Measurements from ENCODE around the gene SMIM41.
A peak's percentile ranks its signal among the peaks of the same experiment; 100 is the strongest.

The SMIM41 gene

DNA sequence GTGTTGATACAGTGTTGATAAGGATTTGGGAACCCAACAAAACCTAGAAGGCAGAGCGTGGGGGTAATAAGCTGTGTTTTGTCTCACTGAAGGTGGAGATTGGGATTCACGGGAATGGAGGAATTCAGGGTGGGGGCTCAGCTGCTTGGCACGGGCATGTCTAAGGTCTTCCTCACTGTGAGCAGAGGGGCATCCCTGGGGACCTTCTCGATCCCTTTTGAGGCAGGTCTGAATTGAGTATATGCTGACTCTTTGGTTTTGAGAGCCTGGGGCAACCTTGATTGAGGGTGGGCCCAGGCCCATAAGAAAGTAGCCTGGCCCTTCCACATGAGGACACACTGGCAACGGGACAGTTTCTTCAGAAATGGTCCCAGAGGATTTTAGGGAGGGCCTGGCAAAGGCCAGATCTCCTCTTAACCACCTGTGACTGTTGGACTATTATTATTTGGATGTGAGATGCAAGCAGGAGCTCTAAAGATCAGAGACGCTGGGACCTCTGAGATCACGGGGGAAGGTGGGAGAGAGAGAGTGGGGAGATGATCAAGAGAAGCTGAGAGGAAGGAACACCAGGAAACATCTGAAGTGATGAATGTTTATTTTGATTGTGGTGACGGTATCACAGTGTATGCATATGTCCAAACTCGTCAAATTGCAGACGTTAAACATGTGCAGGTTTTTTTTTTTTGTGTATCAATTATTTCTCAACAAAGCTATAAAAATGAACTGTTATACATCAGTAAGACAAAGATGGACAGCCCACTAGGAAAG lies 48.4 kb downstream of the SMIM41 start:
- H3K9me3 Mint-ChIP-seq = no peaks in the 10 kb centered on the region
- DNase-seq (no peak), ATAC-seq (no peak)
- H3K27me3 Mint-ChIP-seq = peaks cover 9% of the 10 kb centered on the region
- no peak overlapping the region for H3K4me3 Mint-ChIP-seq
- H3K27ac Mint-ChIP-seq = no peak overlapping the region
- no peaks in the 10 kb centered on the region for H3K4me1 Mint-ChIP-seq
- H3K36me3 Mint-ChIP-seq (ENCODE audit: low read depth) = no peaks in the 10 kb centered on the region

DNA sequence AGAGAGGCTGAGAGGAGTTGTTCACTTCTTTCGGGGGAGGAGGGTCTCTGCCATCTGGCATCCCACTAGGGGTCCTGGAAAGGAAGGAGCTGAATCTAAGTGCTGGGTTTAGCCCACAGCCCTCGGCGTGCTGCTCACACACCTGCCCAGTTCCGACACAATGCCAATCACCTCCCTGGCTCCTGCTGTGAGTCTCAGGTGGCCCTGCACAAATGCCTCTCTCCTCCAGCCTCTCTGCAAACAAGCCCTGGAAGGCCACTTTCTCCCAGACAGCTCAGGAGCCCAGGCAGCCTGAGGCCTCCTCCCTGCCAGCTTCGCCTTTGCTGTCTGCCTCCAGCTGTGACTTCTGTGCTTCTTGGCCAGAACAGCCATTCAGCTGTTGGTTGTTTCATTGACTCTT lies 51.2 kb downstream of the SMIM41 start:
- H3K27me3 Mint-ChIP-seq = peaks cover 7% of the 10 kb centered on the region
- ATAC-seq = no peak
- no peaks in the 10 kb centered on the region for H3K4me1 Mint-ChIP-seq
- H3K27ac Mint-ChIP-seq = no peak overlapping the region
- H3K4me3 Mint-ChIP-seq = no peak overlapping the region
- no peaks in the 10 kb centered on the region for H3K9me3 Mint-ChIP-seq
- H3K36me3 Mint-ChIP-seq (ENCODE audit: low read depth) = no peaks in the 10 kb centered on the region
- DNase-seq = no peak

- no peaks in the 10 kb centered on the region for H3K9me3 Mint-ChIP-seq
- ATAC-seq = no peak
- no peak overlapping the region for H3K4me3 Mint-ChIP-seq
- H3K27me3 Mint-ChIP-seq = peaks cover 5% of the 10 kb centered on the region
- no peaks in the 10 kb centered on the region for H3K36me3 Mint-ChIP-seq (ENCODE audit: low read depth)
- no peaks in the 10 kb centered on the region for H3K4me1 Mint-ChIP-seq
- no peak overlapping the region for H3K27ac Mint-ChIP-seq
- no peak for DNase-seq
Observed at GRCh38 chr12:52132754-52133161, 53.3 kb downstream of the SMIM41 start.

DNA sequence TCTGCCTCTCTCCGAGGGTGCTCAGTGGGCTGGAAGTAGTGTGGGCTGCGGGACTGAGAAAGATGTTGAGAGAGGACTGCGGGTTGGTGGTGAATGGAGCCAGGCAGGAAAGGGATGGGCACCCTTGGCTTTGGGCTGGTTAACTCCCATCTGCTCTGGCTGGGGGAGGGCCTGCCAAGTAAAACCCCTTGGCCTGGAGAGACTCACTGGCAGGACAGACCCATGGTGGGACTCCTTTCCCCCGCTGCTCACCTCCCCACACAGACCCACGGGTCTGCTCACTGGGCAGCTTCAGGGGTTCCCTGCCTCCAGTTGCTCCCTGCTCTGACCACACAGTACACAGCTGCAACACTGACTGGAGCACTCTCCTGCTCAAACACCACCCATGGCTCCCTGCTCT lies 58.2 kb downstream of the SMIM41 start:
- H3K27ac Mint-ChIP-seq = no peak overlapping the region
- no peaks in the 10 kb centered on the region for H3K4me1 Mint-ChIP-seq
- no peaks in the 10 kb centered on the region for H3K9me3 Mint-ChIP-seq
- ATAC-seq (no peak), DNase-seq (no peak)
- no peak overlapping the region for H3K4me3 Mint-ChIP-seq
- H3K36me3 Mint-ChIP-seq (ENCODE audit: low read depth) = no peaks in the 10 kb centered on the region
- H3K27me3 Mint-ChIP-seq = no peaks in the 10 kb centered on the region

GRCh38 chr12:52139147-52139546 lies 59.6 kb downstream of the SMIM41 start:
- DNase-seq = no peak
- no peak overlapping the region for H3K4me3 Mint-ChIP-seq
- no peaks in the 10 kb centered on the region for H3K27me3 Mint-ChIP-seq
- H3K9me3 Mint-ChIP-seq = no peaks in the 10 kb centered on the region
- H3K4me1 Mint-ChIP-seq = no peaks in the 10 kb centered on the region
- no peak for ATAC-seq
- H3K36me3 Mint-ChIP-seq (ENCODE audit: low read depth) = no peaks in the 10 kb centered on the region
- H3K27ac Mint-ChIP-seq = no peak overlapping the region

DNA sequence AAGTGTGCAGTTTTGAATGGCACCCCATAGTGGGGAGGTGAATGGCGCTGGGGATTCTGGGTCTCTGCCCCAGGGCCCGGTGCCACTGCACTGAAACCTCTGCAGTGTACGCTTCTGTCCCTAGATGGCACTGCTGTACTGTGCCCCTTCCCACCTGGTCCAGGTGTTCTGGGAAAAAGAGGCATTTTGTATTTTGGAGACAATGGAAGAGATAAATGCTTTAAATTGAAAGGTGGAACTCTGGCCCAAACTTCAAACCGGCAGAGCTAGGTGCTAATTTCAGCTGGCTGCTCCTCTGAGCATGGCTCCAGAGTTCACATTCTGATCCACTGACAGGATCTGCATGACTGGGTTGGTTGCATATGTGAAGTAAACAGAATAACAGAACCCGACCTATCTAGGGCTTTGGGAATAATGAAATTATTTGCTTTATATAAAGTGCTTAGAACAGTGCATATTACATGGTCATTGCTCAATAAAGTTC lies 60.1 kb downstream of the SMIM41 start:
- ATAC-seq = peak; percentile 75
- Mint-ChIP-seq H3K9me3 (no peaks in the 10 kb centered on the region), H3K36me3 (ENCODE audit: low read depth) (no peaks in the 10 kb centered on the region), H3K27me3 (no peaks in the 10 kb centered on the region), H3K4me3 (no peak overlapping the region), H3K27ac (no peak overlapping the region), H3K4me1 (no peaks in the 10 kb centered on the region)
- DNase-seq = peak; percentile 53

DNA sequence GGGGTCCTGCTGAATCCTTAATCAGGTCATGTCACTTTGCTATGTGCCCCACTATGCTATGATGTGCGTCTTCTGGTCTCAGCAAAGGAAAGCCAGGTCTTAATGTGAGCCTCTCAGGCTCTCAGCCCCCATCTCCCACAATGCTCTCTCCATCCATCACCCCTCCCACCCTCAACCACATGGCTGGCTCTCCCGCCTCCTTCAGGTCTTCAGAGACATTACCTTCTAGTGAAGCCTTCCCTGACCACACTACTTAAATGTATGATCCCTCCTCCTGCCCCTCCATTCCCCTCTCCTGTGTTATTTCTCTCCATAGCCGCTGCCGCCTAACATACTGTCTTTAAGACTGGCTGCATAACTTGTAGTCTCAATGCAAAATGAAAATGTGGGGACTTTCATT lies 61.8 kb downstream of the SMIM41 start:
- H3K27ac Mint-ChIP-seq = no peak overlapping the region
- H3K4me3 Mint-ChIP-seq = no peak overlapping the region
- no peaks in the 10 kb centered on the region for H3K36me3 Mint-ChIP-seq (ENCODE audit: low read depth)
- no peak for DNase-seq
- no peak for ATAC-seq
- no peaks in the 10 kb centered on the region for H3K27me3 Mint-ChIP-seq
- no peaks in the 10 kb centered on the region for H3K4me1 Mint-ChIP-seq
- H3K9me3 Mint-ChIP-seq = no peaks in the 10 kb centered on the region

- H3K36me3 Mint-ChIP-seq (ENCODE audit: low read depth) = no peaks in the 10 kb centered on the region
- H3K4me1 Mint-ChIP-seq = no peaks in the 10 kb centered on the region
- no peaks in the 10 kb centered on the region for H3K27me3 Mint-ChIP-seq
- H3K4me3 Mint-ChIP-seq = no peak overlapping the region
- ATAC-seq (no peak), DNase-seq (no peak)
- no peaks in the 10 kb centered on the region for H3K9me3 Mint-ChIP-seq
- no peak overlapping the region for H3K27ac Mint-ChIP-seq
Observed at GRCh38 chr12:52141875-52142274, 62.4 kb downstream of the SMIM41 start.

- no peaks in the 10 kb centered on the region for H3K36me3 Mint-ChIP-seq (ENCODE audit: low read depth)
- H3K4me1 Mint-ChIP-seq = no peaks in the 10 kb centered on the region
- H3K9me3 Mint-ChIP-seq = no peaks in the 10 kb centered on the region
- no peak for DNase-seq
- no peak for ATAC-seq
- H3K4me3 Mint-ChIP-seq = no peak overlapping the region
- no peaks in the 10 kb centered on the region for H3K27me3 Mint-ChIP-seq
- H3K27ac Mint-ChIP-seq = no peak overlapping the region
Observed at GRCh38 chr12:52142431-52142830, 62.9 kb downstream of the SMIM41 start.

- ATAC-seq (no peak), DNase-seq (no peak)
- no peaks in the 10 kb centered on the region for H3K36me3 Mint-ChIP-seq (ENCODE audit: low read depth)
- no peaks in the 10 kb centered on the region for H3K4me1 Mint-ChIP-seq
- no peak overlapping the region for H3K4me3 Mint-ChIP-seq
- no peak overlapping the region for H3K27ac Mint-ChIP-seq
- H3K27me3 Mint-ChIP-seq = no peaks in the 10 kb centered on the region
- H3K9me3 Mint-ChIP-seq = no peaks in the 10 kb centered on the region
Observed at GRCh38 chr12:52144512-52145227, 65.2 kb downstream of the SMIM41 start.

DNA sequence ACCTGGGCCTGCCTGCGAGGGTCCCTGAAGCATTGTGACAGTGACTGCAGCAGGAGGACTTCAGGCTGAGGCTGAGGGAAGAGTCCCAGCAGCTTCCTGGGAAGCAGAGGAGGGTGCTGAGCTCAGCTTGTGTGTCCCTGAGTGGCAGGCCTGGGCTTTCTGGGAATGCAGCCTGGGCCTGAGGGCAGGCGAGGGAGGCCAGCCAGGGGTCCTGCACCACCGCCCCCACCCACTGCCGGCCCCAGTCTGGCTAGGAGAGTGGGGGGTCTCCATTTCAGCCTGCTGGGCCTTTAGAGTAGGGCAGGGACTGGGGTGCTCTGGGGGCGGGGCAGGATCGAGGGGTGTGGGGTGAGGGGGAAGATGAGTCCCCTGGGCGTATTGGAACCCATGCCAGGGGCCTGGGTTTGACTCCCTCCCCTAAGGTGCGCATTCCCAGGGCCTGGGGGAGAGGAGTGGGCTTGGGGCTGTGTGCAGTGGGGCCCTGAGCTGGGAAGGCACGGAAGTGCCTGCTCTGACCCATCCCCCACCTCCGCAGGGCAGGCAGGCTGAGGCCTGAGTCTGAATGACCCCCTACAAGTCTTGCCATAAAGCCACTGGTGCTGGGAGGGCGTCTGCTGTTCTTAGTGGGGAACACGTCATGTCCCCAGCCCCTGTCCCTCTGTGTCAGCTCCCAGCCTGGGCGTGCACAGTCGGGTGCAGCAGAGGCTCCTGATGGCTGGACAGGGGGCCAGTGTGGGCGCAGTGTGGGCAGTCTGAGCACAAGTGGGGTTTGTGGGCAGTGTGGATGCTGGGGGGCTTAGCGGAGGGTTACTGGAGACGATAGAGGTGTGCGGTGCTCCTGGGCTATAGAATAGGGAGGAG lies 66.0 kb downstream of the SMIM41 start:
- no peak for DNase-seq
- Mint-ChIP-seq H3K4me1 (no peaks in the 10 kb centered on the region), H3K4me3 (no peak overlapping the region), H3K27ac (no peak overlapping the region), H3K27me3 (no peaks in the 10 kb centered on the region), H3K9me3 (no peaks in the 10 kb centered on the region), H3K36me3 (ENCODE audit: low read depth) (no peaks in the 10 kb centered on the region)
- no peak for ATAC-seq

- Mint-ChIP-seq H3K27me3 (no peaks in the 10 kb centered on the region), H3K36me3 (ENCODE audit: low read depth) (no peaks in the 10 kb centered on the region), H3K9me3 (no peaks in the 10 kb centered on the region), H3K4me1 (no peaks in the 10 kb centered on the region), H3K4me3 (no peak overlapping the region), H3K27ac (no peak overlapping the region)
- DNase-seq (no peak), ATAC-seq (no peak)
Observed at GRCh38 chr12:52146089-52146821, 66.8 kb downstream of the SMIM41 start.

- ATAC-seq = peak; percentile 11
- DNase-seq = no peak
- H3K9me3 Mint-ChIP-seq = no peaks in the 10 kb centered on the region
- peaks cover 5% of the 10 kb centered on the region for H3K27me3 Mint-ChIP-seq
- H3K4me1 Mint-ChIP-seq = peaks cover 5% of the 10 kb centered on the region
- H3K36me3 Mint-ChIP-seq (ENCODE audit: low read depth) = no peaks in the 10 kb centered on the region
- H3K27ac Mint-ChIP-seq = no peak overlapping the region
- H3K4me3 Mint-ChIP-seq = no peak overlapping the region
Observed at GRCh38 chr12:52146822-52147366, 67.4 kb downstream of the SMIM41 start.

DNA sequence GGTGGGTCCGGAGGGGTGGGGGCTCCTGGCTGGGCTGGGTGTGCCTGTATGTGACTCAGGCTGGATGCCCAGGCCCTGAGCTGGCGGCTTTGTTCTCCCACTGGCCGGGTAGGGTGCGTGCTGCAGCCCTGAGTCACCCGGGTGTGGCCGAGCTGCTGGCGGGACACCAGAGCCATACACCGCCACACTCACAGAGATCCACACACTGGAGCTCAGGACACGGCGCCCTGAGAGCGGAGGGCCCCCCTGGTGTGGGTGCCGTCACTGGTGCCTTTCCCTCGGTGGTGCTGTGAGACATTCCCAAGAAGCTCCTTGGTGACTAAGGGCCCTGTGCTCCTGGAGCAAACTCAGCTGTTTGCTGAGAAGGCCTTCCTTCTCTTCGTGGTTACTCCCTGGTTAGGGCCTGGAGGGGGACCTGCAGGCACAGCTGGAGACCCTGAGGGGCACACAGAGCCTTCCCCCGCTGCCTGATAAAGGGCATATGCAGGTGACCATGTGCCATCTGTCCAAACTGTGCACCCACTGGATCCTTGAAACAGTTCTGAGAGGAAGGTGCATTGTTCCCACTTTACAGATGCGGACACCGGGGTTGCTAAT lies 68.0 kb downstream of the SMIM41 start:
- DNase-seq (no peak), ATAC-seq (no peak)
- Mint-ChIP-seq H3K27me3 (peaks cover 5% of the 10 kb centered on the region), H3K36me3 (ENCODE audit: low read depth) (no peaks in the 10 kb centered on the region), H3K9me3 (no peaks in the 10 kb centered on the region), H3K4me3 (no peak overlapping the region), H3K27ac (no peak overlapping the region), H3K4me1 (peaks cover 6% of the 10 kb centered on the region)
